ENCODE measurements around the gene PCDHA11.
"Not testable (repeated sequence)": the region's sequence is repeated elsewhere in the genome, so short reads cannot be mapped to it uniquely, and the experiment has no call there.

The PCDHA11 gene

GRCh38 chr5:140842798-140843733, 25.7 kb upstream of the PCDHA11 start:
- H3K27me3 Mint-ChIP-seq = peaks cover 23% of the 10 kb centered on the region
- H3K27ac Mint-ChIP-seq = no peak overlapping the region
- H3K4me1 Mint-ChIP-seq = no peaks in the 10 kb centered on the region
- H3K4me3 Mint-ChIP-seq = no peak overlapping the region
- peaks cover 7% of the 10 kb centered on the region for H3K36me3 Mint-ChIP-seq
- H3K9me3 Mint-ChIP-seq = peaks cover 17% of the 10 kb centered on the region

- not testable (repeated sequence) for H3K36me3 Mint-ChIP-seq, H3K4me3 Mint-ChIP-seq, H3K4me1 Mint-ChIP-seq, H3K27ac Mint-ChIP-seq, H3K9me3 Mint-ChIP-seq
- peaks cover 11% of the 10 kb centered on the region for H3K27me3 Mint-ChIP-seq
Measured at GRCh38 chr5:140848139-140849102, 20.3 kb upstream of the PCDHA11 start, which contains the start of gene PCDHA9. Gene PCDHA9 (plus strand): TSS chr5:140848382. CDS start chr5:140848496, 114 bp downstream.

- H3K4me1 Mint-ChIP-seq, H3K9me3 Mint-ChIP-seq, H3K36me3 Mint-ChIP-seq, H3K27ac Mint-ChIP-seq, H3K27me3 Mint-ChIP-seq, H3K4me3 Mint-ChIP-seq: not testable (repeated sequence)
Measured at GRCh38 chr5:140849831-140850634, 18.7 kb upstream of the PCDHA11 start.

GRCh38 chr5:140855772-140856674, 12.7 kb upstream of the PCDHA11 start, which contains the start of gene PCDHA10:
Gene PCDHA10 (plus strand): TSS chr5:140855897. CDS start chr5:140856049, 152 bp downstream.
- Mint-ChIP-seq H3K36me3 (no peaks in the 10 kb centered on the region), H3K27me3 (peaks cover 9% of the 10 kb centered on the region), H3K4me1 (no peaks in the 10 kb centered on the region), H3K4me3 (no peak within 1 kb of the TSS), H3K9me3 (peaks cover 5% of the 10 kb centered on the region), H3K27ac (no peak within 1 kb of the TSS)

GRCh38 chr5:140857177-140857986, 11.4 kb upstream of the PCDHA11 start:
- no peaks in the 10 kb centered on the region for H3K4me1 Mint-ChIP-seq
- H3K4me3 Mint-ChIP-seq = no peak overlapping the region
- peaks cover 2% of the 10 kb centered on the region for H3K36me3 Mint-ChIP-seq
- H3K27ac Mint-ChIP-seq = no peak overlapping the region
- H3K9me3 Mint-ChIP-seq = peaks cover 5% of the 10 kb centered on the region
- H3K27me3 Mint-ChIP-seq = peaks cover 13% of the 10 kb centered on the region

DNA sequence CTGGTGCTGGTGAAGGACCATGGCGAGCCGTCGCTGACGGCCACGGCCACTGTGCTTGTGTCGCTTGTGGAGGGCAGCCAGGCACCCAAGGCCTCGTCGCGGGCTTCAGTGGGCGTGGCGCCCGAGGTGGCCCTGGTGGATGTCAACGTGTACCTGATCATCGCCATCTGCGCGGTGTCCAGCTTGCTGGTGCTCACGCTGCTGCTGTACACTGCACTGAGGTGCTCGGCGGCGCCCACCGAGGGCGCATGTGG, 10.8 kb upstream of the PCDHA11 start:
- no peak overlapping the region for H3K4me3 Mint-ChIP-seq
- H3K9me3 Mint-ChIP-seq = peaks cover 5% of the 10 kb centered on the region
- H3K27me3 Mint-ChIP-seq = peaks cover 12% of the 10 kb centered on the region
- H3K4me1 Mint-ChIP-seq = no peaks in the 10 kb centered on the region
- peaks cover 2% of the 10 kb centered on the region for H3K36me3 Mint-ChIP-seq
- H3K27ac Mint-ChIP-seq = no peak overlapping the region

- peaks cover 6% of the 10 kb centered on the region for H3K9me3 Mint-ChIP-seq
- peaks cover 2% of the 10 kb centered on the region for H3K36me3 Mint-ChIP-seq
Measured at GRCh38 chr5:140862441-140863295, 6.1 kb upstream of the PCDHA11 start.

GRCh38 chr5:140869555-140869886, 764 bp downstream of the PCDHA11 start:
- no peaks in the 10 kb centered on the region for H3K4me1 Mint-ChIP-seq
- no peak overlapping the region for H3K27ac Mint-ChIP-seq
- H3K36me3 Mint-ChIP-seq = peaks cover 3% of the 10 kb centered on the region
- H3K4me3 Mint-ChIP-seq = no peak overlapping the region
- H3K27me3 Mint-ChIP-seq = peaks cover 25% of the 10 kb centered on the region
- peaks cover 13% of the 10 kb centered on the region for H3K9me3 Mint-ChIP-seq

More at GRCh38 chr5:140862441-140863295, 6.1 kb upstream of the PCDHA11 start:
- Mint-ChIP-seq H3K27ac (no peak overlapping the region), H3K4me3 (no peak overlapping the region), H3K27me3 (peaks cover 19% of the 10 kb centered on the region), H3K4me1 (no peaks in the 10 kb centered on the region)

GRCh38 chr5:140870221-140871201, 1.8 kb downstream of the PCDHA11 start:
- no peaks in the 10 kb centered on the region for H3K4me1 Mint-ChIP-seq
- peaks cover 11% of the 10 kb centered on the region for H3K9me3 Mint-ChIP-seq
- H3K27ac Mint-ChIP-seq = no peak overlapping the region
- peaks cover 3% of the 10 kb centered on the region for H3K36me3 Mint-ChIP-seq
- peaks cover 28% of the 10 kb centered on the region for H3K27me3 Mint-ChIP-seq
- no peak overlapping the region for H3K4me3 Mint-ChIP-seq

DNA sequence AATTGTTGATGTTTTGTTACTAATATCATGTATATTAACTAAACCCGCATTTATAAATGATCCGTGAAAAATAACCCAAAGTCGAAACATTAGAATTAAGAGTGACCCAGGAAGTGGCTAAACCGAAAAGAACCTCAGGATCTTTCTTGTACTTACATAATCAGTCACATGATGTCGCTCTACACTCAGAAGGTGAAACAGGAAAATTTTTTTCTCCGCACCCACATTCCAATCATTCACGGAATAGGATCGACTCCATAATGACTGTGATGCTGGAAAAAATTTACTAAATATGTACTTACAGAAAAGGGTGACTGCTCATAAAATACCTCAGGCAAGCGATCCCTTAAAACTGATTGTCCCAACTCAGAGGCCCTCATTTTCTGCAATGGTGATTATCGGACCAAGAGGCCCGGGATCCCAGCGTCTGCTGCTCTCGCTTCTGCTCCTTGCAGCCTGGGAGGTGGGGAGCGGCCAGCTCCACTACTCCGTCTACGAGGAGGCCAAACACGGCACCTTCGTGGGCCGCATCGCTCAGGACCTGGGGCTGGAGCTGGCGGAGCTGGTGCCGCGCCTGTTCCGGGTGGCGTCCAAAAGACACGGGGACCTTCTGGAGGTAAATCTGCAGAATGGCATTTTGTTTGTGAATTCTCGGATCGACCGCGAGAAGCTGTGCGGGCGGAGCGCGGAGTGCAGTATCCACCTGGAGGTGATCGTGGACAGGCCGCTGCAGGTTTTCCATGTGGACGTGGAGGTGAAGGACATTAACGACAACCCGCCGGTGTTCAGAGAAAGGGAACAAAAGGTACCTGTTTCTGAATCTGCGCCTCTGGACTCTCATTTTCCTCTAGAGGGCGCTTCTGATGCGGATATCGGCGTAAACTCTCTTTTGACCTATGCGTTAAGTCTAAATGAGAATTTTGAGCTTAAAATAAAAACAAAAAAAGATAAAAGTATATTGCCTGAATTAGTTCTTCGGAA, 6.6 kb downstream of the PCDHA11 start, which contains the start of gene PCDHA12:
Gene PCDHA12, plus strand, starts transcription at position 224 of the 981 bp plus-strand sequence. Its CDS starts 165 bp downstream, at position 389.
- peaks cover 37% of the 10 kb centered on the region for H3K27me3 Mint-ChIP-seq
- H3K4me1 Mint-ChIP-seq = no peaks in the 10 kb centered on the region
- no peak within 1 kb of the TSS for H3K4me3 Mint-ChIP-seq
- H3K27ac Mint-ChIP-seq = no peak within 1 kb of the TSS
- H3K36me3 Mint-ChIP-seq = peaks cover 5% of the 10 kb centered on the region
- H3K9me3 Mint-ChIP-seq = peaks cover 20% of the 10 kb centered on the region

DNA sequence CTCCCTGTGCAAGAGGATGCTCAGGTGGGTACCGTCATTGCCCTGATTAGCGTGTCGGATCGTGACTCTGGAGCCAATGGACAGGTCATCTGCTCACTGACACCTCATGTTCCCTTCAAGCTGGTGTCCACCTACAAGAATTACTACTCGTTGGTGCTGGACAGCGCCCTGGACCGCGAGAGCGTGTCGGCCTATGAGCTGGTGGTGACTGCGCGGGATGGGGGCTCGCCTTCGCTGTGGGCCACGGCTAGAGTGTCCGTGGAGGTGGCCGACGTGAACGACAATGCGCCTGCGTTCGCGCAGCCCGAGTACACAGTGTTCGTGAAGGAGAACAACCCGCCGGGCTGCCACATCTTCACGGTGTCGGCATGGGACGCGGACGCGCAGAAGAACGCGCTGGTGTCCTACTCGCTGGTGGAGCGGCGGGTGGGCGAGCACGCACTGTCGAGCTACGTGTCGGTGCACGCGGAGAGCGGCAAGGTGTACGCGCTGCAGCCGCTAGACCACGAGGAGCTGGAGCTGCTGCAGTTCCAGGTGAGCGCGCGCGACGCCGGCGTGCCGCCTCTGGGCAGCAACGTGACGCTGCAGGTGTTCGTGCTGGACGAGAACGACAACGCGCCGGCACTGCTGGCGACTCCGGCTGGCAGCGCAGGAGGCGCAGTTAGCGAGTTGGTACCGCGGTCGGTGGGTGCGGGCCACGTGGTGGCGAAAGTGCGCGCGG, 7.9 kb downstream of the PCDHA11 start:
- Mint-ChIP-seq H3K9me3 (peaks cover 32% of the 10 kb centered on the region), H3K27me3 (peaks cover 45% of the 10 kb centered on the region)
- not testable (repeated sequence) for H3K27ac Mint-ChIP-seq

More for the DNA sequence above, 7.9 kb downstream of the PCDHA11 start:
- H3K36me3 Mint-ChIP-seq = peaks cover 12% of the 10 kb centered on the region
- H3K4me1 Mint-ChIP-seq, H3K4me3 Mint-ChIP-seq: not testable (repeated sequence)

All from activated naive CD4-positive, alpha-beta T cell treated with anti-CD3 and anti-CD28 coated beads, Interleukin-2, amount 50 U/mL, for 24 hours (primary cell).